SK-N-SH treated with all-trans-retinoic acid at 6 μM for 48 hours (cell line): ENCODE measurements around the gene TEAD1.

Experiments used
- ISL1 ChIP-seq: fragments of 250-450 bp; sonication (Bioruptor Pico); IDR thresholded peaks from 2 replicates; pipeline ENCODE4 v2.1.2; 2022; ENCODE audit warnings: mild to moderate bottlenecking, moderate library complexity
- PATZ1 ChIP-seq: fragments of 250-450 bp; sonication (Bioruptor Pico); IDR thresholded peaks from 2 replicates; pipeline ENCODE4 v1.8.0; 2020; ENCODE audit warnings: mild to moderate bottlenecking, moderate library complexity, borderline replicate concordance
- RARB ChIP-seq: fragments of 250-450 bp; sonication (Bioruptor Pico); IDR thresholded peaks from 2 replicates; pipeline ENCODE4 v1.8.0; 2021; ENCODE audit warnings: mild to moderate bottlenecking, moderate library complexity

GRCh38 chr11:12686246-12687060 lies 12.2 kb downstream of the TEAD1 start:
- TF ChIP-seq ISL1: no peak
- TF ChIP-seq RARB: no peak
- TF ChIP-seq PATZ1 (CRISPR knock-in tag): no peak
